ENCODE data around the gene CLGN. TPM values are rescaled to one million over a fixed set of nuclear protein-coding genes. Genes with fewer than 3 reads are reported as not detected.
A peak's percentile ranks its signal among the peaks of the same experiment; 100 is the strongest.
"Not testable (repeated sequence)": the region's sequence is repeated elsewhere in the genome, so short reads cannot be mapped to it uniquely, and the experiment has no call there.

The CLGN gene, protein sequence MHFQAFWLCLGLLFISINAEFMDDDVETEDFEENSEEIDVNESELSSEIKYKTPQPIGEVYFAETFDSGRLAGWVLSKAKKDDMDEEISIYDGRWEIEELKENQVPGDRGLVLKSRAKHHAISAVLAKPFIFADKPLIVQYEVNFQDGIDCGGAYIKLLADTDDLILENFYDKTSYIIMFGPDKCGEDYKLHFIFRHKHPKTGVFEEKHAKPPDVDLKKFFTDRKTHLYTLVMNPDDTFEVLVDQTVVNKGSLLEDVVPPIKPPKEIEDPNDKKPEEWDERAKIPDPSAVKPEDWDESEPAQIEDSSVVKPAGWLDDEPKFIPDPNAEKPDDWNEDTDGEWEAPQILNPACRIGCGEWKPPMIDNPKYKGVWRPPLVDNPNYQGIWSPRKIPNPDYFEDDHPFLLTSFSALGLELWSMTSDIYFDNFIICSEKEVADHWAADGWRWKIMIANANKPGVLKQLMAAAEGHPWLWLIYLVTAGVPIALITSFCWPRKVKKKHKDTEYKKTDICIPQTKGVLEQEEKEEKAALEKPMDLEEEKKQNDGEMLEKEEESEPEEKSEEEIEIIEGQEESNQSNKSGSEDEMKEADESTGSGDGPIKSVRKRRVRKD
- under 1 TPM; 0.08 to 0.37 TPM for total RNA-seq

DNA sequence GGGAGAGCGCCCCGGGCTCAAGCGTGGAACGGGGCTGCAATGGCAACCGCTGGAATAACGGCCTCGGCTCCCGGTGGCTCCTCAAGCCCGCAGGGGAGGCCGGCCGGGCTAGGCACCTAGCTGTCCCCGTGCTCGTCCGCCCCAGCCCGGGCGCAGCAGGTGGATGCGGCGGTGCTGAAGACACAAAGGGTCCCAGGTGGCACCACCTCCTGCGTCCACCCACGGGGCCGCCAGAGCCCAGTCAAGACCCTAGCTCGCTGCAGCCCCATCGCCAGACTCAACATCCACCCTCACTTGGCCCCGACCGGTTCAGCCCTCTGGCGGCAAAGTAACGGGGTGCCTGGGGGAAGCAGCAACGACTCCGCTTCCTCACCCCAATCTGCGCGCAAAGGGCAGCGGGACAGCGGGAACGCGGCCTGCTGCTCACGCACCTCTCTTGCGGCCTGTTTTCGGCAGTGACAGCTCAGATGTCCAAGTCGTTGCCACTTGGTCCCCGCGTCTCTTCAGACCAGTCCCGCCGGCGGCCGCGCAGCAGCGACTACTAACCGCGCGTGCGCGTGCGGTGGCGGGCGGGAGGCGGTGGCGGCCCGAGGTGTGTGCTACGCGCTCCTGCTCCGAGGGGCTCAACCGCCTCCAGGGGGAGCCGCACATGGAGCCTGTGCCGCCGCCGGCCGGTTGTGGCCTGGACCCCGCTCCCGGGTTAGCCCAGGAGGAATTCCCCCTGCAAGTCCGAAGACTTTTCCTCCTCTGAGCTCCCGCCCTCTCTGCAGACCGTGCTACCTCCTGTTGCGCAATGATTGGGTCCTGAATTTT, at the start of gene CLGN:
CLGN (minus strand) TSS at position 543 of the 813 bp plus-strand sequence. CDS start 14,570 bp downstream, outside the sequence.
- H3K9me3 Mint-ChIP-seq = no peaks in the 10 kb centered on the region
- no peak within 1 kb of the TSS for H3K27ac Mint-ChIP-seq

DNA sequence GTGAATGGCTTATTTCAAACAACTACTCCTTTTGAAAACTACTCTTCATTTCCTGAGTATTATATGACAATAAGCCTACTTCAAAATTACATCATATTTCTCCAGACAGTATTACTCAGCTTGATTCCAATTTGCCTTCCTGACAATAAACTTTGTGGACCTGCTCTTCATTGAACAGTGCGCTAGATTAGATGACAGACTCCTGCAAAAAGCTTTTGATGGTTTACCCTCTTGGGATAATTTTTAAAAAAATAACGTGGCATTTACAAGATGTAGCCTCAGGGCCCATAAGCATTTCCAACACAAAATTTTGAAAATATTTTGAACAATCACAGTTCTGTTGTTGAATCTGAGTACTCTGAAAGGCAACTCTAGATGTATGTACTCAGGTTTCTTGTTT, 44.7 kb upstream of the CLGN start:
- no peak overlapping the region for H3K4me3 Mint-ChIP-seq
- H3K27me3 Mint-ChIP-seq = peaks cover 30% of the 10 kb centered on the region
- H3K36me3 Mint-ChIP-seq (ENCODE audit: low read depth) = no peaks in the 10 kb centered on the region
- H3K27ac Mint-ChIP-seq = no peak overlapping the region
- ATAC-seq (replicated peaks) = no peak
- no peaks in the 10 kb centered on the region for H3K9me3 Mint-ChIP-seq
- H3K4me1 Mint-ChIP-seq = no peaks in the 10 kb centered on the region

More for the DNA sequence above, at the start of gene CLGN:
- Mint-ChIP-seq H3K4me3 (peak within 1 kb of the TSS; percentile 75), H3K27me3 (peaks cover 51% of the 10 kb centered on the region), H3K36me3 (ENCODE audit: low read depth) (no peaks in the 10 kb centered on the region), H3K4me1 (peaks cover 4% of the 10 kb centered on the region)
- peak; percentile 70 for ATAC-seq (replicated peaks)

DNA sequence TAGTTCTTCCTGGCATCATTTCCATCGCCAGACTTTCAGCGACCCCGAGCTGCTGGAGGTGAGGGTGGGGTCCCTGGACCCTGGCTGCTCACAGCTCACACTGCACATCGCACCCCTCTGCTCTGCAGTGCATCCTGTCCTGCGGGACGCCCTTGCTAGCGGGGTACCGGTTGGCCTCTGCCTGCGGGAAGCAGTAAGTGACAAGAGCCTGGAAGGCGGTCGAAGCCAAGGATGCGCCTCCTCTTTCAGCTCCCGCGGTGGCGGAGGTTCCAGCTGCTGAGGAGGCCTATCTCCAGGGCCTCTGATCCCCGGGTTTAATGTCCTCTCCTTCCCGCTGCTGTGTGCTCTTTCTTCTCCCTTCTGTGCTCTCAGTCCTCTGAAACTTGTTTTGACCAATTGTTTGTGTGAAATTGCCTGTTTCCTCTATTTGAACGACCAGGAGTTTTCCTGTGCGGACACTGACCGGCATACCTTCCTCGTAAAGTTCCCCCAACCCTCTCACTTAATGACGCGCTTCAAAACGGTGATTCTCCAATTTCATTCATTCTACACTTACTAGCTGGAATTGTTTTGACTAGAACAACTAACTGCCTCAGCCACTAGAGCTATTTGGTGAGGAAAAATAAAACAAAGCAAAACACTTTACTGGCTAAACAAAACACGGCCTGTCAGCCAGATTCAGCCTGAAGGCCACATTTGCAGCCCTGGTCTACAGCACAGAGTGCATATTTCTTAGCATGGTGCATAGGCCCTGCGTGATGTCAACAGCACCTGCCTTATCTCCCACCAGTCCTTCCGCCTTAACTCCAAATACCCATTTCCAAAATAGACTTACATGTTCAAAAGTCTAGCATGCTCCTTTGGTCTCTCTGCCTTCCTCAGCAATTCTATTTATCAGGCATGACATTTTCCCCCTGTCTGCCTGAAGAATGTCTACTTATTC, 42.6 kb upstream of the CLGN start:
- Mint-ChIP-seq H3K27ac (no peak overlapping the region), H3K9me3 (no peaks in the 10 kb centered on the region), H3K27me3 (peaks cover 27% of the 10 kb centered on the region), H3K4me1 (no peaks in the 10 kb centered on the region), H3K36me3 (ENCODE audit: low read depth) (no peaks in the 10 kb centered on the region), H3K4me3 (no peak overlapping the region)
- ATAC-seq (replicated peaks) = no peak

DNA sequence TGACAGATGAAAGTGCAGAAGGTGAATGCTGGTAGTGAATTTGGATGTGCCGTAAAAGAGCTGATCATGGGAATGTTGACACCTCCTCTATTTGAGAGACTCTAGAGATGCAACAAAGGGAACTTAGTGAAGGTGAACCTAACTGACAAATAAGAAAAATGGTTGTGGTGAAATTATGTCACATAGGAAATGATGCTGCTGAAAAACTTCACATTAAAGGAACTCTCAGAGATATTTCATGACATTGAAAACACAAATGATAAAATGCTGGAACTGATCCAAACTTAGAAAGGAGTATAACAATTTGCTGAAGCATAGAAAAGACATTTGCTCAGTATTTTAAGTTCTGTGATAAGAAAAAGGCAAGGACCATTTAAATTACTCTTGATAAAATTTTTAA, 38.7 kb upstream of the CLGN start:
- Mint-ChIP-seq H3K27ac (no peak overlapping the region), H3K4me1 (no peaks in the 10 kb centered on the region), H3K4me3 (no peak overlapping the region), H3K27me3 (peaks cover 32% of the 10 kb centered on the region), H3K9me3 (no peaks in the 10 kb centered on the region), H3K36me3 (ENCODE audit: low read depth) (no peaks in the 10 kb centered on the region)
- ATAC-seq (replicated peaks) = no peak

DNA sequence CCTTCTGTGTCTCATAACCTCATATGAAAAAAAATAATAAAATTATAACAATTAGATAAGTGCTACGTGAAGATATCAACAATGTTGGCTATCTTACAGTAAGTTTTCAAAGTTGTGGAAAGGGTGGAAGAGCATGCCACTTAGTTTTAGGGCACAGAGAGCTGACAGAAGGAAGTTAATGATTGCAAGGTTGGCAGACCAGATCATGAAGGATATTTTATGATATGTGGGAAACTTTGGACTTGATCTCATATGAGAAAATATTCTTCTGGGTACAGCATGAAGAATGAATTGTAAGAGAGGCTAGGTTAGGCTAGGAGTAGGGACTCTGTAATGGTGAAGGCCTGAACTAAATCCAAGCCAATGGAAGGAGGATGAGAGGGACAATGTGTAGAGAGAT, 36.2 kb upstream of the CLGN start:
- Mint-ChIP-seq H3K4me3 (no peak overlapping the region), H3K9me3 (no peaks in the 10 kb centered on the region), H3K4me1 (no peaks in the 10 kb centered on the region), H3K27ac (no peak overlapping the region), H3K36me3 (ENCODE audit: low read depth) (no peaks in the 10 kb centered on the region), H3K27me3 (peaks cover 22% of the 10 kb centered on the region)
- no peak for ATAC-seq (replicated peaks)

DNA sequence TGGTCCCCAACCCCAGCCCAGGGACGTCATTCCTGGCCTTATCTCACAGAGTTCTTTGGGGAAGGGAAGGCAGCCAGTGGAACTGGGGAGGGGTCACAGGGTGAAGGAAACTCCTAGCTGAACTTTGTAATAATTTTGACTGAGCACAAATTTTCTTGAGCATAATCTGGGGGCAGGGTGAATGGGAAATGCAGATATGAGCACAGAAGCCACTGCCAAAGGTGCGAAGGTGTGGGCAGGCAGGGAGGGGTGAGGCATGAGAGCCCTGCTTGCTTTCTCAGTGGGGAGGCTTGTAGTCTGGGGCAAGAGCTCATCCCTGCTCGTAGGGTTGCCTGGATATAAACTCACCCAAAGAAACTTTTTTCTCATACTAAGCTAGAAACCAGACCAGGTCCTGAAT, 35.7 kb upstream of the CLGN start:
- Mint-ChIP-seq H3K4me3 (no peak overlapping the region), H3K9me3 (no peaks in the 10 kb centered on the region), H3K27ac (no peak overlapping the region), H3K27me3 (peaks cover 23% of the 10 kb centered on the region), H3K4me1 (no peaks in the 10 kb centered on the region), H3K36me3 (ENCODE audit: low read depth) (no peaks in the 10 kb centered on the region)
- ATAC-seq (replicated peaks) = no peak

DNA sequence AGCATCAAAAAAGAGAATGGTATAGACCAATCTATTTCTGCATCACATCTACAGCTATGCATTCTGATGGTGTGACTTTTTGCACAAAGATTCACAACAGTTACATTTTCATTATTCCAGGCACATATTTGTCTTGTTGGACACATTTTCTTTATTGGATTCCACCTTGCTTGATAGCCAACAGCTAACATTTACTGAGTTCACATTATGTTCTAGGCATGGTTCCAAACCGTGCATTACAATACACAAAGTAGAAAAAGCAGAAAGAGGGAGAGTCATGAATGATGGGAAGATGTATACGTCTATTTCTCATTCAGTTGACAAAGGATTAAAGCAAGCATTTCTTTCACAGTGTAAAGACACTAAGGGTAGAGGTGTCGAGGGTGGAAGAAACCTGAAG, 22.9 kb upstream of the CLGN start:
- ATAC-seq (replicated peaks) = no peak
- H3K4me3 Mint-ChIP-seq = no peak overlapping the region
- peaks cover 44% of the 10 kb centered on the region for H3K27me3 Mint-ChIP-seq
- H3K27ac Mint-ChIP-seq = no peak overlapping the region
- H3K9me3 Mint-ChIP-seq = no peaks in the 10 kb centered on the region
- H3K36me3 Mint-ChIP-seq (ENCODE audit: low read depth) = no peaks in the 10 kb centered on the region
- no peaks in the 10 kb centered on the region for H3K4me1 Mint-ChIP-seq

DNA sequence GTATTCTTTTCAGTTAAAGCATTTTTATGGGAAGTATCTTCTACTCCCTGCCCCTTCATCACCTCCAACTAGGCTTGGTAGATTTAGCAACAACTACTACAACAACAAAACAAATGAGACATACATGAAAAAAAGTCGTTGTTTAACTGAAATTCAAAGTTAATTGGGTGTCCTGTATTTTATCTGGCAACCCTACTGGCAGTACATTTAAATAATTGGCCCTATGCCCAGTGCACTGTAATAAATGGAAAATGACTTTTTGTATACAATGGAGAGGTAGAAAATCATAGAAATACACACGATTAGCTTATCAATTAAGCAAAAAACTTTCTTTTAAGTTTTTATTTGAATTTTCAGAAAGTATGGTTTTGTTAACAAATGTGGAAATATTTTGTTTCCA, 21.4 kb upstream of the CLGN start:
- H3K4me3 Mint-ChIP-seq = no peak overlapping the region
- no peak for ATAC-seq (replicated peaks)
- no peaks in the 10 kb centered on the region for H3K9me3 Mint-ChIP-seq
- no peaks in the 10 kb centered on the region for H3K36me3 Mint-ChIP-seq (ENCODE audit: low read depth)
- peaks cover 31% of the 10 kb centered on the region for H3K27me3 Mint-ChIP-seq
- no peaks in the 10 kb centered on the region for H3K4me1 Mint-ChIP-seq
- H3K27ac Mint-ChIP-seq = no peak overlapping the region

DNA sequence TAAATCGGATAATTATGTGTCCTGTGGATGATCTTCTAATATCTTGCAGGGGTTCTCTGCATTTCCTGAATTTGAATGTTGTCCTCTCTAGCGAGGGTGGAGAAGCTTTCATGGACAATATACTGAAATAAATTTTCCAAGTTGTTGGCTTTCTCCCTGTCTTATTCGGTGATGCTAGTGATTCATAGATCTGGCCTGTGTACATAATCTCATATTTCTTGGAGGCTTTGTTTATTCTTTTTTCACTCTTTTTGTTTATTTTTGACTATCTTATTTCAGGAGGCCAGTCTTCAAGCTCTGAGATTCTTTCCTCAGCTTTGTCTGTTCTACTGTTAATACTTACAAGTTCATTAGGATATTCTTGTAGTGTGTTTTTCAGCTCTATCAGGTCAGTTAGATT, 20.7 kb upstream of the CLGN start:
- no peak overlapping the region for H3K4me3 Mint-ChIP-seq
- H3K27ac Mint-ChIP-seq = no peak overlapping the region
- no peaks in the 10 kb centered on the region for H3K9me3 Mint-ChIP-seq
- no peak for ATAC-seq (replicated peaks)
- H3K27me3 Mint-ChIP-seq = peaks cover 28% of the 10 kb centered on the region
- H3K36me3 Mint-ChIP-seq (ENCODE audit: low read depth) = no peaks in the 10 kb centered on the region
- no peaks in the 10 kb centered on the region for H3K4me1 Mint-ChIP-seq

DNA sequence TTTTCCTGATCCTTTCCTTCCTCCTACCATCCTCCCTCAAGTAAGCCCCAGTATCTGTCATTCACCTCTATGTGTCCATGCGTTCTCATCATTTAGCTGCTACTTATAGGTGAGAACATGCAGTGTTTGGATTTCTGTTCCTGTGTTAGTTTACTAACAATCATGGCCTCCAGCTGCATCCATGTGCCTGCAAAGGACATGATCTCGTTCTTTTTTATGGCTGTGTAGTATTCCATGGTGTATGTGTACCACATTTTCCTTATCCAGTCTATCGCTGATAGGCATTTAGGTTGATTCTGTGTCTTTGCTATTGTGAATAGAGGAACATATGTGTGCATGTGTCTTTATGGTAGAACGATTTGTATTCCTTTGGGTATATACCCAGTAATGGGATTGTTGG, 16.9 kb upstream of the CLGN start:
- not testable (repeated sequence) for H3K36me3 Mint-ChIP-seq (ENCODE audit: low read depth); H3K4me3 Mint-ChIP-seq; ATAC-seq (replicated peaks); H3K9me3 Mint-ChIP-seq; H3K27ac Mint-ChIP-seq; H3K4me1 Mint-ChIP-seq
- peaks cover 23% of the 10 kb centered on the region for H3K27me3 Mint-ChIP-seq

DNA sequence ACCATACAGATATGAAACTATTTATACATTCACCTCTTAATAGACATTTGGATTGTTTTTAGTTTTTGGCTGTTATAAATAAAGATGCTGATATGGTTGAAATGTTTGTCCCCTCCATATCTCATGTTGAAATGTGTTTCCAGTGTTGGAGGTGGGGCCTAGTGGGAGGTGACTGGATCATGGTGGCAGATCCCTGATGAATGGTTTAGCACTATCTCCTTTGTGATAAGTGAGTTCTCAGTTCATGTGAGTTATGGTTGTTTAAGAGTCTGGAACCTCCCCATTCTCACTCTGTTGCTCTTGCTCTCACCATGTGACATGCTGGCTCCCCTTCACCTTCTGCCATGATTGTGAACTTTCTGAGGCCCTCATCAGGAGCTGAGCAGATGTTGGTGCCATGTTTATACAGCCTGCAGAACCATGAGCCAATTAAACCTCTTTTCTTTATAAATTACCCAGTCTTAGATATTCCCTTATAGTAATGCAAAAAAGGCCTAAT, 12.2 kb upstream of the CLGN start:
- H3K27me3 Mint-ChIP-seq = no peaks in the 10 kb centered on the region
- H3K4me3 Mint-ChIP-seq = no peak overlapping the region
- H3K9me3 Mint-ChIP-seq = no peaks in the 10 kb centered on the region
- ATAC-seq (replicated peaks) = no peak
- H3K4me1 Mint-ChIP-seq = no peaks in the 10 kb centered on the region
- H3K27ac Mint-ChIP-seq = no peak overlapping the region
- H3K36me3 Mint-ChIP-seq (ENCODE audit: low read depth) = no peaks in the 10 kb centered on the region

DNA sequence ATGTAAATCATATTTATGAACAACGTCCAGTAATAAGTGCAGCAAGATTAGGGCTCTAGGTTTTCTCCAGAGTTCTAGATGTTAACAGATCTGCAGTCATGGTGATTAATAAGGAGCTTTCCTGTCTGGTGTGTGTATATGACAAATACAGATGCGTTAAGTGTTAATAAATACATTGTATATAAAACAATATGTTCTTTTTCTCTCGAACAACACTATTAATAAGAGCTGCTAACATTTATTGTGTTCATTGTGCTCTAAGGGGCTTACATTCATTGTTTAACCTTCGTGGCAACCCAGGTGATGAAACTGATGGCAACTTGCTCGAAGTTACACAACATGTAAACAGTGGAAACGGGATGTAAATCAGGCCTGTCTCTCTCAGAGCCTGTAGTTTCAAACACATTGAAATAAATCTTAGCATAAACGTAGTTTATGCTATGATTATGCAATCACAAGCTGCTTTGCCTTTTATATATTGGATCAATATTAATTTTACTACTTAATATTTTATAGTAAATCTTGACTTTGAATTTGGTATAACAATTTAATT, 547 bp upstream of the CLGN start:
- Mint-ChIP-seq H3K4me3 (peak overlapping the region; percentile 75), H3K9me3 (no peaks in the 10 kb centered on the region), H3K4me1 (peaks cover 4% of the 10 kb centered on the region), H3K27me3 (peaks cover 52% of the 10 kb centered on the region), H3K36me3 (ENCODE audit: low read depth) (no peaks in the 10 kb centered on the region), H3K27ac (no peak overlapping the region)
- ATAC-seq (replicated peaks) = no peak

DNA sequence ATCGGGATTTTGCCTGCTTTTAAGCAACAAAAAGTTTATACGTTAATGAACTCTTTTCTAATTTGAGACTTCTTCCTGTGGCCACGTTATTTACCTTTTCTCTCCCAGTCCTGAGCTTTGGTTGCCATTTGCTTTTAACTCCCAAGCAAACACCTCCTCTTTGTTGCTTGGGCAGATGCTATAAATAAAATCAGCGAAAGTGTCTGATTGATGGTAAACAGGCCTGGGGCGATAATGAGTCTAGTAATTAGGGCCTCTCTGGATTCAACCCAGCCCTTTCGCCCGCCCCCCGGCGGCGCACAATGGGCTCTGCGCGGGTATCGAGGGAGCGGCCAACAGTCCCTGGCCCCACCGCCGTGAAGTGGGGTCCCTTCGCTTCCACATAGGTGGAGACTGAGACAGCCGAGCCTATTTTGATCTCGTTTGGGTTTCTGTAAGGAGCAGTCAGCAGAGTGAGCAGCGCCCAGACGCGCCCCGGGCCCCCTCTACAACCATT, 790 bp downstream of the CLGN start:
- Mint-ChIP-seq H3K27ac (no peak overlapping the region), H3K9me3 (no peaks in the 10 kb centered on the region), H3K4me1 (peaks cover 4% of the 10 kb centered on the region), H3K36me3 (ENCODE audit: low read depth) (no peaks in the 10 kb centered on the region), H3K4me3 (peak overlapping the region; percentile 75), H3K27me3 (peaks cover 51% of the 10 kb centered on the region)
- no peak for ATAC-seq (replicated peaks)

All from activated T-helper 17 cell treated with anti-CD3 and anti-CD28 coated beads, Interleukin-2, amount 50 U/mL, for 72 hours (primary cell).